Measurements from ENCODE around the gene PACRG. TPM values are rescaled to one million over a fixed set of nuclear protein-coding genes. Genes with fewer than 3 reads are reported as not detected.

PACRG gene
- total and polyA plus RNA-seq, 2 of the 8 experiments (the other 6 are each of a cell fraction or from before 2014, with no cell fraction given), result 0.44 to 0.54 TPM

GRCh38 chr6:162726947-162727321 lies 840 bp upstream of the PACRG start (continued):
- TF ChIP-seq SRF (IDR thresholded peaks at IDR 0.05; ENCODE audit: low read depth, low read length), result no peak
- no peak for TF ChIP-seq SIN3A (conservative IDR thresholded peaks at IDR 0.05 in 1 of 2, IDR thresholded peaks at IDR 0.05 in 1 of 2; ENCODE audit: low read depth in 1 of 2, low read length in 2 of 2)
- TF ChIP-seq CHD2 (IDR thresholded peaks at IDR 0.05; ENCODE audit: low read length), result no peak
- no peak for TF ChIP-seq KDM4A (IDR thresholded peaks at IDR 0.05; ENCODE audit: low read depth, low read length, severe bottlenecking)
- TF ChIP-seq YY1 (IDR thresholded peaks at IDR 0.05; ENCODE audit: low read depth, low read length), result no peak
- no peak for TF ChIP-seq BACH1 (IDR thresholded peaks at IDR 0.05; ENCODE audit: low read length)
- no peak for TF ChIP-seq TCF12 (IDR thresholded peaks at IDR 0.05; ENCODE audit: low read depth, low read length)
- no peak for TF ChIP-seq SIRT6 (IDR thresholded peaks at IDR 0.05; ENCODE audit: low read length)
